Adipocyte (in vitro differentiated cells): ENCODE results near the gene NAV2.
A peak's percentile ranks its signal among the peaks of the same experiment; 100 is the strongest.

Source experiments
- DNase-seq: peaks from one replicate; pipeline ENCODE4 v3.0.0-alpha.2; 2015; ENCODE audit warnings: low read depth
- H3K27me3 ChIP-seq: replicated peaks from 2 replicates; pipeline ENCODE4 v1.7.0; 2013; ENCODE audit warnings: mild to moderate bottlenecking, low read length, moderate library complexity; ENCODE audit not compliant: control insufficient read depth, insufficient read depth
- H3K36me3 ChIP-seq: 2 replicates; pipeline ENCODE4 v1.7.0; 2013; ENCODE audit warnings: low read length, mild to moderate bottlenecking, moderate library complexity; ENCODE audit not compliant: control insufficient read depth, insufficient read depth, severe bottlenecking
- H3K4me1 ChIP-seq: 2 replicates; pipeline ENCODE4 v1.7.0; 2013; ENCODE audit warnings: mild to moderate bottlenecking, low read length, moderate library complexity; ENCODE audit not compliant: control insufficient read depth, insufficient read depth
- H3K4me3 ChIP-seq: 2 replicates; pipeline ENCODE4 v1.7.0; 2013; ENCODE audit warnings: mild to moderate bottlenecking, low read length, moderate library complexity
- H3K9ac ChIP-seq: 2 replicates; pipeline ENCODE4 v1.7.0; 2013; ENCODE audit warnings: mild to moderate bottlenecking, low read length, moderate library complexity
- H3K9me3 ChIP-seq: 2 replicates; pipeline ENCODE4 v1.7.0; 2013; ENCODE audit warnings: mild to moderate bottlenecking, low read length, moderate library complexity; ENCODE audit not compliant: control insufficient read depth

NAV2 gene

GRCh38 chr11:19985111-19985510, 272.5 kb downstream of the NAV2 start:
- no peak overlapping the region for H3K9ac ChIP-seq
- H3K4me3 ChIP-seq, result no peak overlapping the region
- H3K36me3 ChIP-seq, result peaks cover 12% of the 10 kb centered on the region
- H3K27me3 ChIP-seq, result no peaks in the 10 kb centered on the region
- no peaks in the 10 kb centered on the region for H3K9me3 ChIP-seq
- peaks cover 81% of the 10 kb centered on the region for H3K4me1 ChIP-seq
- DNase-seq, result peak; percentile 56

- no peak for DNase-seq
- no peaks in the 10 kb centered on the region for H3K9me3 ChIP-seq
- no peak overlapping the region for H3K4me3 ChIP-seq
- peak overlapping the region; percentile 74 for H3K9ac ChIP-seq
- H3K27me3 ChIP-seq, result no peaks in the 10 kb centered on the region
- peaks cover 15% of the 10 kb centered on the region for H3K36me3 ChIP-seq
- H3K4me1 ChIP-seq, result peaks cover 73% of the 10 kb centered on the region
These were observed 274.7 kb downstream of the NAV2 start for GRCh38 chr11:19987331-19987801.

GRCh38 chr11:19988598-19988997, 276.0 kb downstream of the NAV2 start:
- peak; percentile 93 for DNase-seq
- peaks cover 25% of the 10 kb centered on the region for H3K36me3 ChIP-seq
- no peaks in the 10 kb centered on the region for H3K9me3 ChIP-seq
- peak overlapping the region; percentile 74 for H3K9ac ChIP-seq
- H3K4me1 ChIP-seq, result peaks cover 61% of the 10 kb centered on the region
- no peaks in the 10 kb centered on the region for H3K27me3 ChIP-seq
- H3K4me3 ChIP-seq, result peak overlapping the region; percentile 28

- Histone ChIP-seq H3K9ac (no peak overlapping the region), H3K27me3 (no peaks in the 10 kb centered on the region), H3K4me1 (peaks cover 55% of the 10 kb centered on the region), H3K9me3 (no peaks in the 10 kb centered on the region), H3K4me3 (no peak overlapping the region), H3K36me3 (peaks cover 29% of the 10 kb centered on the region)
- no peak for DNase-seq
These were observed 276.6 kb downstream of the NAV2 start for GRCh38 chr11:19989191-19989590.

- peaks cover 36% of the 10 kb centered on the region for H3K36me3 ChIP-seq
- H3K4me1 ChIP-seq, result peaks cover 60% of the 10 kb centered on the region
- H3K27me3 ChIP-seq, result no peaks in the 10 kb centered on the region
- H3K9ac ChIP-seq, result no peak overlapping the region
- no peaks in the 10 kb centered on the region for H3K9me3 ChIP-seq
- H3K4me3 ChIP-seq, result no peak overlapping the region
- DNase-seq, result peak; percentile 48
These were observed 279.5 kb downstream of the NAV2 start for GRCh38 chr11:19992162-19992561.

GRCh38 chr11:19992998-19993397, 280.4 kb downstream of the NAV2 start:
- H3K27me3 ChIP-seq, result no peaks in the 10 kb centered on the region
- H3K4me1 ChIP-seq, result peaks cover 51% of the 10 kb centered on the region
- H3K9me3 ChIP-seq, result no peaks in the 10 kb centered on the region
- no peak overlapping the region for H3K4me3 ChIP-seq
- H3K9ac ChIP-seq, result no peak overlapping the region
- peaks cover 42% of the 10 kb centered on the region for H3K36me3 ChIP-seq
- no peak for DNase-seq

- H3K9ac ChIP-seq, result no peak overlapping the region
These were observed 282.0 kb downstream of the NAV2 start for GRCh38 chr11:19994672-19995071.

GRCh38 chr11:19995145-19995544, 282.5 kb downstream of the NAV2 start:
- Histone ChIP-seq H3K4me1 (peaks cover 30% of the 10 kb centered on the region), H3K36me3 (peaks cover 40% of the 10 kb centered on the region), H3K4me3 (peak overlapping the region; percentile 48), H3K27me3 (no peaks in the 10 kb centered on the region), H3K9me3 (no peaks in the 10 kb centered on the region), H3K9ac (peak overlapping the region; percentile 49)
- peak; percentile 88 for DNase-seq

More at GRCh38 chr11:19994672-19995071, 282.0 kb downstream of the NAV2 start:
- Histone ChIP-seq H3K4me3 (no peak overlapping the region), H3K27me3 (no peaks in the 10 kb centered on the region), H3K36me3 (peaks cover 43% of the 10 kb centered on the region), H3K9me3 (no peaks in the 10 kb centered on the region), H3K4me1 (peaks cover 35% of the 10 kb centered on the region)
- no peak for DNase-seq

- H3K9me3 ChIP-seq, result no peaks in the 10 kb centered on the region
- H3K4me3 ChIP-seq, result no peak overlapping the region
- no peaks in the 10 kb centered on the region for H3K27me3 ChIP-seq
- peaks cover 22% of the 10 kb centered on the region for H3K4me1 ChIP-seq
- peak overlapping the region; percentile 44 for H3K9ac ChIP-seq
- H3K36me3 ChIP-seq, result peaks cover 45% of the 10 kb centered on the region
- no peak for DNase-seq
These were observed 283.9 kb downstream of the NAV2 start for GRCh38 chr11:19996571-19996970.

- no peaks in the 10 kb centered on the region for H3K27me3 ChIP-seq
- DNase-seq, result no peak
- peaks cover 58% of the 10 kb centered on the region for H3K36me3 ChIP-seq
- no peaks in the 10 kb centered on the region for H3K9me3 ChIP-seq
- no peak overlapping the region for H3K4me3 ChIP-seq
- H3K4me1 ChIP-seq, result peaks cover 13% of the 10 kb centered on the region
- H3K9ac ChIP-seq, result no peak overlapping the region
These were observed 287.3 kb downstream of the NAV2 start for GRCh38 chr11:20000022-20000350.

GRCh38 chr11:20000351-20001134, 287.9 kb downstream of the NAV2 start:
- DNase-seq, result no peak
- no peaks in the 10 kb centered on the region for H3K27me3 ChIP-seq
- H3K9me3 ChIP-seq, result no peaks in the 10 kb centered on the region
- peaks cover 7% of the 10 kb centered on the region for H3K4me1 ChIP-seq
- no peak overlapping the region for H3K4me3 ChIP-seq
- H3K9ac ChIP-seq, result no peak overlapping the region
- H3K36me3 ChIP-seq, result peaks cover 59% of the 10 kb centered on the region
